Stromal cell of bone marrow (primary cell): ENCODE results near the gene PRDM12.

Source experiments
- DNase-seq: peaks from one replicate; pipeline ENCODE4 v3.0.0-alpha.2; 2012; ENCODE audit warnings: low read depth

Gene PRDM12

GRCh38 chr9:130729145-130729544 lies 64.8 kb downstream of the PRDM12 start:
- DNase-seq: no peak

- DNase-seq: no peak
Measured at GRCh38 chr9:130731355-130731754, 67.0 kb downstream of the PRDM12 start.

- DNase-seq: no peak
Measured at GRCh38 chr9:130732136-130732535, 67.7 kb downstream of the PRDM12 start.
